ENCODE data around the gene MRPL49.
"Not testable (repeated sequence)": the region's sequence is repeated elsewhere in the genome, so short reads cannot be mapped to it uniquely, and the experiment has no call there.

MRPL49 gene

GRCh38 chr11:65132988-65133700, 11.0 kb downstream of the MRPL49 start:
- no peak for DNase-seq (ENCODE audit: low read depth)

DNA sequence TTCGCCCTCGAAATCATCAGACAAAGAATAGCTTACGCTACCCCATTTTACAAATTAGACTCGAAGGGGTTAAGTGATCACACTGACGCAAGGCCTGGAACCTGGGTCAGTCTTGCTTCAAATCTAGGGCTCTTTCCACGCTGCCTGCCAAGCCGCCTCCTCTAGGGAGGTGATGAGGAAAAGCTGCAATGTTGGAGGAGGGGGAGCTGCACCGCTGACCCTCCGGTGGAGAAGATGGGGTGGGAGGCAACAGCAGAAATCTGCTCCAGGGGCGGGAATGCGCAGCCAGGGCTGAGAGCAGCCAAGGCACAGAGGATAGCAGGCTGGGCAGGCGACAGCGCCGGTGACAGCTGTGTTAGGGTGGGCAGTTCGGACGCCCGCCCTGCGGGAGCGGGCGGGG, 11.6 kb downstream of the MRPL49 start:
- DNase-seq (ENCODE audit: low read depth): no peak

- DNase-seq (ENCODE audit: low read depth): peak; percentile 81
Observed at GRCh38 chr11:65134240-65134951, 12.3 kb downstream of the MRPL49 start, which contains the start of gene SYVN1. SYVN1 (minus strand) TSS chr11:65134519; CDS start chr11:65133601, 918 bp downstream.

DNA sequence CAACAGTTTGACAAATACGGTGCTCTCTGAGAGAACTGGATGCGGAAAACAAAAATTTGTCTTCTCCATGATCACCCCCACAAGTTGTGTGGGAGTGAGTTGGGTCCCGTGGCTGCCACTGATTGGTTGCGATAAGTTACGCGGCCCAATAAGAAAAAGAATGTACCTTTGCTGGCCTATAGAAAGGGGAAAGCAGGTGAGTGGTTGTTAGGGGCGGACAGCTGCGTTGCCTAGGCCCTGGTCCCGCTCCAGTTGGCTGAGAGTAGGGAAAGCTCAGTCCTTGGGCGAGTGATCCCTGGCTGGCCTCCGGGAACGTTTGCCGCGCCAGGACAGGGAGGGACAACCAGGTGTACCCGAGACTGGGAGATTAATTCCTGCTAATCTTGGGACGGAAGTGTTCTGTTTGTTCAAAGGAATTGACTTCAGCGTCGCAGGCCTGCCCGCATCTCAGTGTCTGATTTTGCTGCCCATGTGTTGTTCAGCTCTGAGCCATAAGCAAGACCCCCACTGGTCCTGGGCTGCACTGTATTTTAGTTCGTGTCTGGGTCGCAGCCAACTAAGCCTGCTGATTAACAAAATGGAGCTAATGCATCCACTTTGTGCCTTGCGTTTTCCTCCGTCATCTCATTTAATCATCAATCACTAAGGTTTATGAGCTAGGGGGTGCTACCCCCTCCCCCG, 13.0 kb downstream of the MRPL49 start:
- DNase-seq (ENCODE audit: low read depth): peak; percentile 59

GRCh38 chr11:65135633-65136145, 13.6 kb downstream of the MRPL49 start:
- DNase-seq (ENCODE audit: low read depth): no peak

GRCh38 chr11:65136515-65137096, 14.5 kb downstream of the MRPL49 start:
- no peak for DNase-seq (ENCODE audit: low read depth)

- no peak for DNase-seq (ENCODE audit: low read depth)
Observed at GRCh38 chr11:65141896-65142494, 19.9 kb downstream of the MRPL49 start.

DNA sequence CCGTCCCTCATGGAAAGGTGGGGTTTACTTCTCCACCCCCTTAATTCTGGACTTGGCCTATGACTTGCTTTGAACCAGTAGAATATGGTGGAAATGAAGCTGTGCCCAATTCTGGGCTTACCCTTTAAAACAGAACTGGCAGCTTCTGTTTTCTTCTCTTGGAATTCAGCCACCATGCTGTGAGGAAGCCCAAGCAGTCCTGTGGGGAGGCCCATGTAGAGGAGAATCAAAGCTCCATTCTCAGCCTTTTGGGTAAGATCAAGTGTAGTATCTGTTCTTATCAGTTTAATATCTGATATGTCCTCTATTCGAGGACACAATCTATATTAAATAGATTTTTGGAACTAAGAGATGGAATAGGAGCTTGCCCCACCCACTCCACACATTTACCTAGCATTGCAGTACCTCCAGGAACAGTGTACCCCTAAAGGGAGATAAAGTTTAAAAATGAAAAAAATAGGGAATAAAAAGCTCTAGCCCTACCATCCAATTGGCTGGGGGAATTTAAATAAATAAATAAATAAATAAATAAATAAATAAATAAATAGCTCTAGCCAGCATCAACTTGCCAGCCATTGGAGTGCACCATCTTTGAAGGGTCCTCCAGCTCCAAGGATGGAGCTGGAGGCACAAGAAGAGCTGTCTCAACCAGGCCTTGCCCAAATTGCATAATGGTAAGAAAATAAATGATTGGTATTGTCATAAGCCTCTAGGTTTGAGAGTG, 25.4 kb downstream of the MRPL49 start:
- DNase-seq (ENCODE audit: low read depth): no peak

DNA sequence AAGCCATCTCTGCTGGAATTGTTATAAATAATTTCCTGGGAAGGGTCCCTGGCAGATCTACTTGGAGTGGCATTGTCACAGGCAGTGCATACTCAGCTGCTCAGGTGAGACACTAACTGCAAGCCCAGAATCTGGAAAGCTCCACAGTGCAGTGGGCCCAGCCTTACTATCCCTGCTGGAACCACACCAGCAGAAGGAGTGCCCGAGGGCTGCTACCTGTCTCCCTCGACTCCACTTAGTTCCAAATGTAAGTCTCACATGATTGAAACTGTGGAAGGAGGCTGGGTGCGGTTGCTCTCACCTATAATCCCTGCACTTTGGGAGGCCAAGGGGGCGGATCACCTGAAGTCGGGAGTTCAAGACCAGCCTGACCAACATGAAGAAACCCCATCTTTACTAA, 26.5 kb downstream of the MRPL49 start:
- no peak for DNase-seq (ENCODE audit: low read depth)

- not testable (repeated sequence) for DNase-seq (ENCODE audit: low read depth)
Observed at GRCh38 chr11:65150131-65150508, 28.0 kb downstream of the MRPL49 start.

GRCh38 chr11:65150509-65151299, 28.6 kb downstream of the MRPL49 start:
- no peak for DNase-seq (ENCODE audit: low read depth)

DNA sequence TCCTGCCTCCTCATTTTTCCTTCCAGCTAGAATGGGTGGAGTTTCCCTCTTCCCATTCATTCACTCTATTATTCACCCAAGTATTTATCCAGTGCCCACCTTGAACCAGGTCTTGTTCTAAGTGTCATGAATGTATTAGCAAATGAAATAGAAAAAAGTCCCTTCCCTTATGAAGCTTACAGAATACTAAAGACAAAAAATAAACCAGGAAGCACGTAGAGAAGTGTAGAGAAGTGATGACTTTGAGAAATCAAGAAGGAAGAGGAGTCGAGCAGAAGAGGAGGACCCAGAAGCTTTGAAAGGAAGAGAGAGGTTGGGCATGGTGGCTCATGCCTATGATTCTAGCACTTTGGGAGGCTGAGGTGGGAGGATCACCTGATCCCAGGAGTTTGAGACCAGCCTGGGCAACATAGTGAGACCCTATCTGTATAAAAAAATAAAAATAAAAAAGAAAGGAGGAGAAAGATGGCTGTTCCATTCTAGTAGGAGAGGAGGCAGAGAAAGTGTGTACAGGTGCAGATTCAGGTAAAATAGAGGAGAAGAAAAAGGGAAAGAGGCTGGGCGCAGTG, 29.3 kb downstream of the MRPL49 start:
- DNase-seq (ENCODE audit: low read depth): no peak

GRCh38 chr11:65152122-65152521, 30.0 kb downstream of the MRPL49 start:
- no peak for DNase-seq (ENCODE audit: low read depth)

DNA sequence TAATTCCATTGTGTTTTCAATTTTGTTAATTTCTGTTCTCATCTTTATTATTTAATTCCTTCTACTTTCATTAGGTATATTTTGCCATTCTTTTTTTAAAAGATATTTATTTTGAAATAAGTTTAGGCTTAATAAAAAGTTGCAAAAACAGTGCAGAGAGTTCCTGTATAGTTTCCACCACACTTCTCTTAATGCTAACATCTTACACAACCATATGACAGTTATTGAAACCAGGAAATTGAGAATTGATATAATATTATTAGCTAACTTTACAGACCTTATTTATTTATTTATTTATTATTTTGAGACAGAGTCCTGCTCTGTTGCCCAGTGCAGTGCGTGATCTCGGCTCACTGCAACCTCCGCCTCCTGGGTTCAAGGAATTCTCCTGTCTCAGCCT, 34.1 kb downstream of the MRPL49 start:
- DNase-seq (ENCODE audit: low read depth): no peak

- DNase-seq (ENCODE audit: low read depth): no peak
Observed at GRCh38 chr11:65156926-65157325, 34.8 kb downstream of the MRPL49 start.

DNA sequence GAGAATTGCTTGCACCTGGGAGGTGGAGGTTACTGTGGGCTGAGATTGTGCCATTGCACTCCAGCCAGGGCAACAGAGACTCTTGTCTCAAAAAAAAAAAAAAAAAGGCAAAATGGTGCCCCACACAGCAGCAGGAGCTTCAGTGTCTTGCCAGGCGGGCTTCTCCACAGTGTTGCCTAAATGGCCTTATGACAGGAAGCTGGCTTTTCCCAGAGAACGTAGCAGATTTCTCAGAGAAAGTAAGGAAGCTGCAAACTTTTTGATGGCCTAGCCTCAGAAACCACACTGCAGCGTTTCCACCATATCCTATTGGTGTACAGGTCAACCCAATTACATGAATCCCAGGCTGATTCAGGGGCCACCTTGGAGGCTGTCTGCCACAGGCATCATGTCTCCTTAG, 35.2 kb downstream of the MRPL49 start:
- no peak for DNase-seq (ENCODE audit: low read depth)

GRCh38 chr11:65159012-65159411, 36.9 kb downstream of the MRPL49 start:
- DNase-seq (ENCODE audit: low read depth): no peak

- DNase-seq (ENCODE audit: low read depth): no peak
Observed at GRCh38 chr11:65160643-65161042, 38.5 kb downstream of the MRPL49 start.

GRCh38 chr11:65163684-65164083, 41.6 kb downstream of the MRPL49 start:
- no peak for DNase-seq (ENCODE audit: low read depth)
